B cell (primary cell): ENCODE measurements around the gene PLEKHA7. TPM values are rescaled to one million over a fixed set of nuclear protein-coding genes. Genes with fewer than 3 reads are reported as not detected.

Experiments
- ATAC-seq: fragments of 200-7000 bp; cut with Tn5 transposase; one replicate; pipeline ENCODE4 v1.10.0; 2021; ENCODE audit warnings: low read depth, mild to moderate bottlenecking, moderate number of reproducible peaks, moderate library complexity
- CTCF ChIA-PET: fragments of 350-600 bp; sonication (Branson Sonifier 250); formaldehyde crosslinking; loops from one replicate; lab custom pipeline; 2021; ENCODE audit warnings: antibody characterized with exemption, inconsistent platforms; lab: Charles Lee
- POLR2A ChIA-PET: fragments of 350-600 bp; sonication (Branson Sonifier 250); formaldehyde crosslinking; loops from one replicate; lab custom pipeline; 2021; ENCODE audit warnings: antibody characterized with exemption; lab: Charles Lee
- DNase-seq: peaks from one replicate; pipeline ENCODE4 v3.0.0; 2013
- H2AFZ ChIP-seq: 2 replicates; pipeline ENCODE4 v1.6.1; 2012; ENCODE audit warnings: mild to moderate bottlenecking, low read depth, low read length; ENCODE audit not compliant: insufficient read depth, poor library complexity, severe bottlenecking
- H3K27ac ChIP-seq, 2 donors: 1 replicate in 1 of 2; 2 replicates in 1 of 2; pipeline ENCODE4 v1.5.1; 2012 to 2013; ENCODE audit warnings: low read length in 2 of 2, mild to moderate bottlenecking in 2 of 2, moderate library complexity in 1 of 2
- H3K27me3 ChIP-seq, 4 experiments: fragments of 200-600 bp in 1 of 4; sonication (generic) in 1 of 4; replicated peaks in 1 of 4; 1 replicate in 2 of 4; 2 replicates in 2 of 4; pipeline versions ENCODE4 v1.6.1 to v1.7.0; 2013 to 2016; ENCODE audit warnings: low read length in 3 of 4, mild to moderate bottlenecking in 2 of 4, mixed read lengths in 1 of 4, moderate library complexity in 1 of 4; ENCODE audit not compliant: insufficient read depth in 4 of 4, control insufficient read depth in 3 of 4; ENCODE audit errors: control extremely low read depth in 1 of 4
- H3K36me3 ChIP-seq, 2 experiments: replicated peaks in 1 of 2; 1 replicate in 1 of 2; 2 replicates in 1 of 2; pipeline versions ENCODE4 v1.6.1 to v1.7.1; 2013; ENCODE audit warnings: low read length in 1 of 2; ENCODE audit not compliant: insufficient read depth in 2 of 2, control insufficient read depth in 1 of 2; ENCODE audit errors: control extremely low read depth in 1 of 2, extremely low read depth in 1 of 2
- H3K4me1 ChIP-seq, 2 donors: fragments of 200-600 bp in 1 of 2; sonication (generic) in 1 of 2; 1 replicate in 1 of 2; 2 replicates in 1 of 2; pipeline versions ENCODE4 v1.5.1 to v1.6.1; 2013 to 2017; ENCODE audit warnings: low read length in 2 of 2; ENCODE audit not compliant: control insufficient read depth in 2 of 2, insufficient read depth in 2 of 2
- H3K4me2 ChIP-seq: replicated peaks from 2 replicates; pipeline ENCODE3; 2012; ENCODE audit warnings: mild to moderate bottlenecking, low read depth, low read length; ENCODE audit not compliant: poor library complexity, severe bottlenecking
- H3K4me3 ChIP-seq, 5 experiments: fragments of 200-600 bp in 1 of 5; sonication (generic) in 1 of 5; 1 replicate in 3 of 5; 2 replicates in 2 of 5; pipeline versions ENCODE4 v1.5.1 to v1.7.0; 2011 to 2016; ENCODE audit warnings: low read length in 4 of 5, mild to moderate bottlenecking in 4 of 5, low read depth in 2 of 5, control low read depth in 1 of 5, moderate library complexity in 1 of 5; ENCODE audit not compliant: insufficient read depth in 1 of 5; ENCODE audit errors: control extremely low read depth in 1 of 5, extremely low read depth in 1 of 5
- H3K79me2 ChIP-seq: fragments of 200-600 bp; sonication (generic); one replicate; pipeline ENCODE4 v1.6.0; 2016; ENCODE audit warnings: low read length; ENCODE audit not compliant: control insufficient read depth, insufficient read depth
- H3K9ac ChIP-seq: fragments of 200-600 bp; sonication (generic); 2 replicates; pipeline ENCODE4 v1.6.1; 2017; ENCODE audit warnings: mild to moderate bottlenecking, low read length, moderate library complexity
- H3K9me3 ChIP-seq, 3 donors: one replicate each; pipeline versions ENCODE4 v1.6.1 to v1.7.1; 2013; ENCODE audit warnings: low read length in 2 of 3; ENCODE audit not compliant: control insufficient read depth in 2 of 3, insufficient read depth in 1 of 3; ENCODE audit errors: control extremely low read depth in 1 of 3
- H4K20me1 ChIP-seq: 2 replicates; pipeline ENCODE4 v1.6.0; 2012; ENCODE audit warnings: mild to moderate bottlenecking, low read length; ENCODE audit not compliant: insufficient read depth, control insufficient read depth, poor library complexity, severe bottlenecking
- H3K27ac Mint-ChIP-seq: one replicate; pipeline ENCODE4 v1.8.0; 2021; ENCODE audit warnings: mixed read lengths
- H3K27me3 Mint-ChIP-seq: one replicate; pipeline ENCODE4 v1.8.0; 2021; ENCODE audit warnings: mixed read lengths
- H3K4me1 Mint-ChIP-seq: one replicate; pipeline ENCODE4 v1.8.0; 2021; ENCODE audit warnings: mixed read lengths
- H3K4me3 Mint-ChIP-seq: one replicate; pipeline ENCODE4 v1.8.0; 2021; ENCODE audit warnings: mixed read lengths
- H3K9me3 Mint-ChIP-seq: one replicate; pipeline ENCODE4 v1.8.0; 2022; ENCODE audit warnings: mixed read lengths; ENCODE audit not compliant: insufficient read depth
- CTCF ChIP-seq: fragments of 200-600 bp; IDR thresholded peaks from one replicate; pipeline ENCODE4 v1.8.0; 2022; ENCODE audit warnings: antibody characterized with exemption, mild to moderate bottlenecking
- EZH2 ChIP-seq: IDR thresholded peaks from 2 replicates; pipeline ENCODE4 v1.6.1; 2012; ENCODE audit warnings: borderline replicate concordance, low read depth, mild to moderate bottlenecking, moderate library complexity, low read length; ENCODE audit not compliant: insufficient read depth, poor library complexity, severe bottlenecking
- WGBS: methylation state at CpG from one replicate; pipeline ENCODE4 v1.1.5; 2013; ENCODE audit warnings: missing lambda C conversion rate; ENCODE audit not compliant: insufficient coverage; 5-methylcytosine and 5-hydroxymethylcytosine counted together
- intact Hi-C: fragments of 100-400 bp; cut with micrococcal nuclease; formaldehyde crosslinking; loops from one replicate; pipeline ENCODE4 v1.10.0; 2022
- polyA plus RNA-seq: library from polyadenylated mRNA; depleted of rRNA; stranded (reverse); fragments of >200 nt; gene quantifications from 2 replicates; pipeline ENCODE4 v1.2.3, GENCODE V29; 2012
- total RNA-seq, 2 donors: library from RNA; stranded (reverse); fragments of 120-200 nt in 1 of 2; gene quantifications; 1 replicate in 1 of 2; 2 replicates in 1 of 2; pipeline versions ENCODE4 v1.2.3 to v1.2.4, GENCODE V29; 2013 to 2022

Gene PLEKHA7
- total and polyA plus RNA-seq, 2 donors (not counting 1 experiment from before 2014, with no cell fraction given) = 1.7 to 8.2 TPM

- intact Hi-C loops = no loop called here
- Histone ChIP-seq H3K27me3 (no peaks in the 10 kb centered on the region), H3K4me2 (no peak overlapping the region), H3K79me2 (no peaks in the 10 kb centered on the region), H2AFZ (no peak overlapping the region), H3K9ac (no peak overlapping the region), H3K27ac (no peak overlapping the region), H3K36me3 (no peaks in the 10 kb centered on the region), H3K4me3 (no peak overlapping the region), H3K9me3 (no peaks in the 10 kb centered on the region), H4K20me1 (no peaks in the 10 kb centered on the region), H3K4me1 (no peaks in the 10 kb centered on the region)
- no peak overlapping the region for H3K4me3 Mint-ChIP-seq
- ChIA-PET CTCF (no interaction called here), POLR2A (no interaction called here)
- no peak for TF ChIP-seq CTCF
- no peak for TF ChIP-seq EZH2
- DNase-seq (no peak), ATAC-seq (no peak)
- 91% methylated on average over 1 of the region's 1 CpG for WGBS
- H3K4me1 Mint-ChIP-seq = no peaks in the 10 kb centered on the region
- no peaks in the 10 kb centered on the region for H3K27me3 Mint-ChIP-seq
- no peaks in the 10 kb centered on the region for H3K9me3 Mint-ChIP-seq
- no peak overlapping the region for H3K27ac Mint-ChIP-seq
Observed at GRCh38 chr11:16975906-16976305, 38.3 kb downstream of the PLEKHA7 start.

DNA sequence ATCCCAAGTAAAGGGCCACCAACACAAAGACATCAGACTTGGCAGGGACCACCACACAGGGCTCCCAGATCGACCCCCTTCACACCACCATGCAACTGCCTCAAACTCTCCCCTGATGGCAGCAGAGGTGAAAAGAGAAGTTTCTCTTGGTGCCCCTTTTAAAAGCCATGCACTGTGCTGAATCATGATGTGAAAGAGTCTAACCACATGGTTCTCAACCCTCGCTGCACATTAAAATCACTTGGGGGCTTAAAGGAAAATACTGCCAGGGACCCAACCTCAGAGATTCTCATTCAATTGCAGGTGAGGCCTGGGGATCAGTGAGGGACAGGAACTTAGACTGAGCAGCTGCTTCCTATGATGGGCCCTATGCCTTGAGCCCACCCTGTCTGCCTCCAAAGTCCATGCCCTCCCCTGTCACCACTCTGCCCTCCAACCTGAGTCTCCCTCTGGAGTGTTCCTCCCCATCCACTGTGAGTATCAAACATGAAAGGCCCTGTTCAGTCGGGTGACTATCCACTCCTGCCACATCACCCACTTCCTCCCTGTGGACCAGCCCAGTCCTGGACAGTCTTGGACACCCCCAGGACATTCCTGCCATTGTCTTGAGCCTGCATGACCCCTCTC lies 40.8 kb downstream of the PLEKHA7 start:
- Mint-ChIP-seq H3K4me1 (no peaks in the 10 kb centered on the region), H3K9me3 (no peaks in the 10 kb centered on the region), H3K27ac (no peak overlapping the region), H3K4me3 (no peak overlapping the region), H3K27me3 (no peaks in the 10 kb centered on the region)
- Histone ChIP-seq H3K27ac (no peak overlapping the region), H3K4me1 (no peaks in the 10 kb centered on the region), H2AFZ (no peak overlapping the region), H3K9me3 (no peaks in the 10 kb centered on the region), H3K9ac (no peak overlapping the region), H3K79me2 (no peaks in the 10 kb centered on the region), H3K36me3 (no peaks in the 10 kb centered on the region), H4K20me1 (no peaks in the 10 kb centered on the region), H3K4me2 (no peak overlapping the region), H3K4me3 (no peak overlapping the region), H3K27me3 (no peaks in the 10 kb centered on the region)
- no peak for TF ChIP-seq CTCF
- no peak for TF ChIP-seq EZH2
- WGBS = 73% methylated on average over 1 of the region's 3 CpGs
- POLR2A ChIA-PET = no interaction called here
- intact Hi-C loops = no loop called here
- DNase-seq (no peak), ATAC-seq (no peak)
- CTCF ChIA-PET = no interaction called here
